Neutrophil (primary cell): ENCODE data around the gene UBXN11.

Experiments used
- H3K27ac ChIP-seq: fragments of 200-600 bp; sonication (generic); 2 replicates; pipeline ENCODE4 v1.5.1; 2016; ENCODE audit warnings: mild to moderate bottlenecking, moderate library complexity
- H3K27me3 ChIP-seq: fragments of 200-600 bp; sonication (generic); 2 replicates; pipeline ENCODE4 v1.6.0; 2016; ENCODE audit warnings: mild to moderate bottlenecking
- H3K36me3 ChIP-seq: fragments of 200-600 bp; sonication (generic); 2 replicates; pipeline ENCODE4 v1.5.1; 2017
- H3K4me1 ChIP-seq, 2 experiments: fragments of 200-600 bp in 1 of 2; sonication (generic) in 1 of 2; 1 replicate in 1 of 2; 2 replicates in 1 of 2; pipeline versions ENCODE4 v1.5.1 to v1.6.1; 2013 to 2016; ENCODE audit warnings: low read depth in 1 of 2, low read length in 1 of 2, mild to moderate bottlenecking in 1 of 2, moderate library complexity in 1 of 2; ENCODE audit not compliant: control insufficient read depth in 1 of 2, insufficient read depth in 1 of 2
- H3K4me3 ChIP-seq, 2 experiments: fragments of 200-600 bp in 1 of 2; sonication (generic) in 1 of 2; 1 replicate in 1 of 2; 2 replicates in 1 of 2; pipeline ENCODE4 v1.5.1; 2013 to 2016; ENCODE audit warnings: low read depth in 1 of 2, low read length in 1 of 2, mild to moderate bottlenecking in 1 of 2, moderate library complexity in 1 of 2
- H3K9me3 ChIP-seq: fragments of 200-600 bp; sonication (generic); 2 replicates; pipeline ENCODE4 v1.5.1; 2016
- TF ChIP-seq, protein P1 (sequence below): fragments of 200-600 bp; sonication (generic); IDR thresholded peaks from 2 replicates; pipeline ENCODE4 v1.5.1; 2016; ENCODE audit warnings: antibody characterized with exemption

UBXN11 gene

DNA sequence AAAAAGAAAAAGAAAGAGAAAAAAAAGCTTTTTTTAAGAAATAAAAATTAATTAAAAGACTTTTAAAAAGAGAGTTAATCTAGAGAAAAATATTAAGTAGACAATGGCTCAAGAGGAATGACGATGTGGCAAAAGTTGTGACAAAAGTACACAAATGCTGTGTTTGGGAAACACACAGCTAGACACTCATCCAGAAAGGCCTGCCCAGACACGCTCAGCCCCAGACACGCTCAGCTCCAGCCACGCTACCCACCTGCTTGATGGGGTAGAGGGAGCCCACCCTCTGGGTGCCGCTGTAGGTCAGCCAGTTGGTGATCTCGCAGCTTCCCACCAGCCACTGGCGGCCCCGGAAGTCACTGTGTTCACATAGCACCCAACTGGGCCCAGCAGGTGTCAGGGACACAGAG lies 21.5 kb upstream of the UBXN11 start:
- H3K9me3 ChIP-seq: no peaks in the 10 kb centered on the region
- TF ChIP-seq, protein P1, sequence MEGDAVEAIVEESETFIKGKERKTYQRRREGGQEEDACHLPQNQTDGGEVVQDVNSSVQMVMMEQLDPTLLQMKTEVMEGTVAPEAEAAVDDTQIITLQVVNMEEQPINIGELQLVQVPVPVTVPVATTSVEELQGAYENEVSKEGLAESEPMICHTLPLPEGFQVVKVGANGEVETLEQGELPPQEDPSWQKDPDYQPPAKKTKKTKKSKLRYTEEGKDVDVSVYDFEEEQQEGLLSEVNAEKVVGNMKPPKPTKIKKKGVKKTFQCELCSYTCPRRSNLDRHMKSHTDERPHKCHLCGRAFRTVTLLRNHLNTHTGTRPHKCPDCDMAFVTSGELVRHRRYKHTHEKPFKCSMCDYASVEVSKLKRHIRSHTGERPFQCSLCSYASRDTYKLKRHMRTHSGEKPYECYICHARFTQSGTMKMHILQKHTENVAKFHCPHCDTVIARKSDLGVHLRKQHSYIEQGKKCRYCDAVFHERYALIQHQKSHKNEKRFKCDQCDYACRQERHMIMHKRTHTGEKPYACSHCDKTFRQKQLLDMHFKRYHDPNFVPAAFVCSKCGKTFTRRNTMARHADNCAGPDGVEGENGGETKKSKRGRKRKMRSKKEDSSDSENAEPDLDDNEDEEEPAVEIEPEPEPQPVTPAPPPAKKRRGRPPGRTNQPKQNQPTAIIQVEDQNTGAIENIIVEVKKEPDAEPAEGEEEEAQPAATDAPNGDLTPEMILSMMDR: no peak
- H3K27me3 ChIP-seq: no peaks in the 10 kb centered on the region
- no peak overlapping the region for H3K4me3 ChIP-seq
- peaks cover 77% of the 10 kb centered on the region for H3K36me3 ChIP-seq
- no peak overlapping the region for H3K27ac ChIP-seq
- H3K4me1 ChIP-seq: peaks cover under 1 to 3% of the 10 kb centered on the region in 2 experiments

DNA sequence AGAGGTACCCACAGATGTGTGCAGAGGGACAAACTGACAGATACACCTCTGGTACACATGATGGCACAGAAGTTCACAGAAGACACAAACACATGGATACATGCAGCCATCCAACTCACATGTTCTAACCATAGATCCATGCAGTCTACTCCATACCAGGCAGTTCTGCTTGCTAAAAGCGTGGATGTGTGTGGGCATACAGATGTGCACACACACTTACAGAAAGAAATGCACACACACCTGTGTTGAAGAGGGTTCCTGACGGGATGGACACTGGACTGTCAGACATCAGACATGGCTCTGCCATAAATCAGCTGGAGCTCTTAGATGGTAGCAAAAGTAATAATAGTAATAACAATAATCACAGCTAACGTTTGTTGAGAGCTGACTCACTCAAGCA lies 18.1 kb upstream of the UBXN11 start:
- TF ChIP-seq, protein P1: no peak
- Histone ChIP-seq H3K9me3 (no peaks in the 10 kb centered on the region), H3K27me3 (no peaks in the 10 kb centered on the region), H3K4me3 (no peak overlapping the region), H3K4me1 (peaks cover 11 to 22% of the 10 kb centered on the region in 2 experiments), H3K36me3 (peaks cover 71% of the 10 kb centered on the region), H3K27ac (no peak overlapping the region)

DNA sequence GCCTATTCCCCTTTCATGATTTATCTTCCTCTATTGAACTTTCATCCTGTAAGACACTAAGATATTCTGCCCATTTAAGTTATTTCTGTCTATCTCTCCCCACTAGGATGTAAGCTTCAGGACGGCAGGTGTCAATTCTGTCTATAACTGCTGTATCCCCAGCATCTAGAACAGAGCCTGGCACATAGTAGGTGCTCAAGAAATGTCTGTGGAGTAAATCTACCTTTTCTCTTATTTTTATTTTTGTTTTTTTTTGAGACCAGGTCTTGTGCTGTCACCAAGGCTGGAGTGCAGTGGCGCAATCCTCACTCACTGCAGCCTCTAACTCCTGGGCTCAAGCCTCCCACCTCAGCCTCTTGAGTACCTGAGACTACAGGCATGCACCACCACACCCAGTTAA lies 16.9 kb upstream of the UBXN11 start:
- peaks cover 19 to 33% of the 10 kb centered on the region in 2 experiments for H3K4me1 ChIP-seq
- no peaks in the 10 kb centered on the region for H3K9me3 ChIP-seq
- H3K27me3 ChIP-seq: no peaks in the 10 kb centered on the region
- H3K36me3 ChIP-seq: peaks cover 64% of the 10 kb centered on the region
- TF ChIP-seq, protein P1: no peak
- H3K4me3 ChIP-seq: no peak overlapping the region
- H3K27ac ChIP-seq: no peak overlapping the region

DNA sequence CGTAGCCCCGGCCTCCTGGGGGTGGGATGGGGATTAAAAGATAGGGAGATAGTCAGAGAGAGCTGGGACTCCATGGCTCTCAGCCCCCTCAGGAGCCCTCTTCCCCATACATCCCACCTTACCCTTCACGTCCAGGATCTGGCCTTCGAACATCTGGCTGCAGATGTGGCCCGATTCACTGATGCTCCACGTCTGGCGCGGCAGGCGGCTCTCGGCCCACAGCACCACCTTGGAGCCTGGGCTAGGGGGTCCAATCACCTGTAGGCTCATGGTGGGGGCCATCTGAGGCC lies 15.6 kb upstream of the UBXN11 start:
- peaks cover 33 to 47% of the 10 kb centered on the region in 2 experiments for H3K4me1 ChIP-seq
- no peaks in the 10 kb centered on the region for H3K9me3 ChIP-seq
- H3K27ac ChIP-seq: peak overlapping the region; percentile 4
- TF ChIP-seq, protein P1: no peak
- H3K27me3 ChIP-seq: no peaks in the 10 kb centered on the region
- peaks cover 50% of the 10 kb centered on the region for H3K36me3 ChIP-seq
- H3K4me3 ChIP-seq: no peak overlapping the region

DNA sequence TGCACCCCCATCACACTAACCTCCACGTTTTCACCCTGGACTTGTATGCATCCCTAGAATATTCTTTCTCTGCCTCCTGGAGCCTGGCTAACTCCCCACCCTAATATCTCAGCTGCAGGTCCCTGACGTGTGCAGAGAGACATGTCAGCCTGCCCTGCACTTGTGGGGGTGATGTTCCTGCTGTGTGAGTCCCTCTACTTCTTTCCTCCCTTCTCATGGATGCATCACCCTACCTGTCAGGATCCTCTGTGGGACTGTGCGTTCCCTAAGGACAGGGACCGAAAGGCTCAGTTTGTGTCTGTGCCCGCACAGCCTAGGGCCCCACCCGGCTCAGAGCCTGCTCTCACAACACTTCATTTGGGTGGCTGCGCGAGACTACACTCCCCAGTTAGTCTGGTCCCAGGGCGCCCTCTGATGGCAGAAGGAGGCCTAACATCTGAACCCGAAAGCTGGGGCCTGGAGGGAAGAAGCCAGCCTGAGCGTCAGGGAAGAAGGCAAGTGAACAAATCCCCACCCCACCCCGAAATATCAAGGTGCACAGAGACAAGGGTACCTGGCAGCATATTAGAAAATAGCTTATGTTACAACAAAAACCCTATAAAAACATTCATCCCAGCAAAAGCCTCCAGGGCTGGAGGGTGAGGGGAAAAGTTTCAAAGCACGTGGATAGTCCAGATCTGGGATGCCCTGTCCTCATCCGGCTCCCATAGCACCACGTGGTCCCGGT lies 15.0 kb upstream of the UBXN11 start:
- H3K4me1 ChIP-seq: peaks cover 38 to 52% of the 10 kb centered on the region in 2 experiments
- no peaks in the 10 kb centered on the region for H3K27me3 ChIP-seq
- no peak overlapping the region for H3K4me3 ChIP-seq
- peak overlapping the region; percentile 4 for H3K27ac ChIP-seq
- peaks cover 45% of the 10 kb centered on the region for H3K36me3 ChIP-seq
- TF ChIP-seq, protein P1: peak; percentile 97
- no peaks in the 10 kb centered on the region for H3K9me3 ChIP-seq
